Hepatocyte (in vitro differentiated cells): Measurements from ENCODE around the gene LRRD1.
"Not testable (repeated sequence)": the region's sequence is repeated elsewhere in the genome, so short reads cannot be mapped to it uniquely, and the experiment has no call there.

Source experiments
- CTCF ChIP-seq: fragments of 200-600 bp; sonication (generic); IDR thresholded peaks from 2 replicates; pipeline ENCODE4 v1.5.1; 2016; ENCODE audit warnings: antibody characterized with exemption, mild to moderate bottlenecking; ENCODE audit not compliant: poor library complexity
- EZH2 ChIP-seq: fragments of 200-600 bp; sonication (generic); IDR thresholded peaks from 2 replicates; pipeline ENCODE4 v1.6.1; 2016; ENCODE audit warnings: antibody characterized with exemption, mild to moderate bottlenecking, borderline replicate concordance
- EZH2phosphoT487 ChIP-seq: fragments of 200-600 bp; sonication (generic); IDR thresholded peaks from one replicate; pipeline ENCODE4 v1.6.1; 2018; ENCODE audit warnings: antibody characterized with exemption, mild to moderate bottlenecking, low read depth, moderate library complexity; ENCODE audit not compliant: unreplicated experiment, severe bottlenecking

DNA sequence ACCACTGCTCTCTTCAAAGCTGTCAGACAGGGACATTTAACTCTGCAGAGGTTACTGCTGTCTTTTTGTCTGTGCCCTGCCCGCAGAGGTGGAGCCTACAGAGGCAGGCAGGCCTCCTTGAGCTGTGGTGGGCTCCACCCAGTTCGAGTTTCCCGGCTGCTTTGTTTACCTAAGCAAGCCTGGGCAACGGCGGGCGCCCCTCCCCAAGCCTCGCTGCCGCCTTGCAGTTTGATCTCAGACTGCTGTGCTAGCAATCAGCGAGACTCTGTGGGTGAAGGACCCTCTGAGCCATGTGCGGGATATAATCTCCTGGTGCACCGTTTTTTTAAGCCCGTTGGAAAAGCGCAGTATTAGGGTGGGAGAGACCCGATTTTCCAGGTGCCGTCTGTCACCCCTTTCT lies 10.3 kb upstream of the LRRD1 start:
- TF ChIP-seq EZH2phosphoT487, CTCF, EZH2: not testable (repeated sequence)
